ENCODE measurements around the gene B3GNT9.

B3GNT9 gene

DNA sequence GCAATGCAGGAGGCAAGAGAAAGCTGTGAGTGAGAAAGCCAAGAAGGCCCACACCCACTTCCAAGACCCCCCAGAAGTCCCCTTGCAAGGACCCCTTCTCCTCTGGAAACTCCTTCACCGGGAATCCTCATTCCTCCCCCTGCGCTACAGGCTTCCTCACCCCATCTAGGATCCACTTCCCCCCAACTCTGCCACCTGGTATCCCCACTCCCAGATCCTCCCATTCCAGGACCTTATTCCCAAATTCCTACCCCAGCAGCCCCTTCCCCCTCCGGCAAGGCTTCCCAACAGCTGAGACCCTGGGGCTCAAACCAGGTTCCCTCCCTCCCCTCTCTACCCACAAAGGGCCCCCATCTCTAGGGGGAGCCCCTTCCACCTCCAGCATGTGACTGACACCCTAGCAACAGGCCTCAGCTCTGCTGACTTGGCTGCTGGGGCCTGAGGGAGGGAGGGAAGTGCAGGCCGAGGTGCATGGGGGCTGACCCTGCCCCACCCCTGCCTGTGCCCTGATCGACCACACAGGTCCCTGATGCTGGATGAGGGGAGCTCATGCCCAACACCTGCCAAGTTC is 15.9 kb upstream of the B3GNT9 start:
- no peak for DNase-seq

DNA sequence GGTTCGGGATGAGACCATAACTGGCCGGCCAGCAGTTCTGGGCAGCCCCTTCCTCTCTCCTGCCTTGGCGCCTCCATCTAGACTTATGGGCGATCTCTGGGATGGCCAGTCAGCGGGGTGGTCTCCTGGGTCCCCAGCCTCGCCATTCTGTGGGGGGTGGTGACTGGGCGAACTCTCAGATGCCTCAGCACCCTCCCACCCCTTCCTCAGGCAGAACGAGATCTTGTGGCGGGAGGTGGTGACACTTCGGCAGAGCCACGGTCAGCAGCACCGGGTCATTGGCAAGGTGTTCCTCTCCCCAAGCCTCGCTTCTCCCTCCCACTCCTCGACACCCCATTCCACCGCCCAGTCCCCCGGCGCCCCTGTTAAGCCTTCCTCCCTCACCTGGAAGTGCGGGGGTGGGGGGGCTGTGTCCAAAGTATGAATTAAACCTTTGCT is 15.3 kb upstream of the B3GNT9 start:
- no peak for DNase-seq

DNA sequence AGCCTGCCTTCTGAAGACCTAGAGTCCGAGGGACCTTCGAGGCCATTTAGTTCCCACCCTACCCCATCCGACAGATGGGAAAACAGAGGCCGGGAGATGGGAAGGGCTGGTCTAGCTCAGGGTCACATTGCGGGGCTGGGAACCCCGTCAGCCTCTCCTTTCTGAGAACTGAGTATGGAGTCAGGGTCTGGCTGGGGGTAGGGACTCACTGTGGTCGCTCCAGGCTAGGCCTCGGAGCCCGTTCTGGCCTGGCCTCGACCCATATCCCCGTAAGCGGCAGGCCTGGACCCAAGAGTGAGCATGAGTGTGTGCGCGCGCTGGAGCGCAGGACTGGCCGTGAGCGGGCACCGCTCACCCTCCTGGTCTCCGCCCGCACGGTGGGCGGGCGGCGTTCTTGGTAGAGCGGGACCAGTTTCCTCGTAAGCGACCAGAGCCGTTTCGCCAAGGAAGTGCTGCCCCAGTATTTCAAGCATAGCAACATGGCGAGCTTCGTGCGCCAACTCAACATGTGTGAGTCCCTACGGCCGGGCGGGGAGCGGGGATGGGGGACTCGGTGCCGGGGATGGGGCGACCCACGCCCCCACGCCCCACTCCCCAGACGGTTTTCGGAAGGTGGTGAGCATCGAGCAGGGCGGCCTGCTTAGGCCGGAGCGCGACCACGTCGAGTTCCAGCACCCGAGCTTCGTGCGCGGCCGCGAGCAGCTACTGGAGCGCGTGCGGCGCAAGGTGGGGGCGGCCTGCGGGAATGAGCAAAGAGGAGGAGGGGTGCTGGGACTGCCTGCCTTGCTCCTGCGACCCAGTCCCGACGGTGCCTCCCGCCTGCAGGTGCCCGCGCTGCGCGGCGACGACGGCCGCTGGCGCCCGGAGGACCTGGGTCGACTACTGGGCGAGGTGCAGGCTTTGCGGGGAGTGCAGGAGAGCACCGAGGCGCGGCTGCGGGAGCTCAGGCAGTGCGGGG is 14.6 kb upstream of the B3GNT9 start:
- no peak for DNase-seq

DNA sequence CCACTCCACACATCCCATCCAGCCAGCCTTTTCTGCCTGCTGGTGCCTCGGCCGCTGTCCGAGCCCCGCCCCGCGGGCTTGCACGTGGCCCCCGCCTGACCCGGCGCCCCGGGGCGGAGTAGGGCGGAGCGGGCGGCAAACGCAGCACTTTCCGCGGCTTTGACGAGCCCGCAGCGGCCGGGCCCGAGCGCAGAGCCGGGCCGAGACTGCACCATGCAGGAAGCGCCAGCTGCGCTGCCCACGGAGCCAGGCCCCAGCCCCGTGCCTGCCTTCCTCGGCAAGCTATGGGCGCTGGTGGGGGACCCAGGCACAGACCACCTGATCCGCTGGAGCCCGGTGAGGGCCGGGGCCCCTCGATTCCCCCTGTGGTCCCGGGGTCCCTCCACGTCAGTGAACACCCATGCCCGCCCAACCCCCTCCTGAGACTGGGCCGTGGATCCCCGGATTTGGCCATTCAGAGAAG is 13.8 kb upstream of the B3GNT9 start, which contains the start of gene HSF4:
Gene HSF4, plus strand, starts transcription at position 147 of the 463 bp plus-strand sequence. Its CDS starts 67 bp downstream, at position 214.
- DNase-seq = no peak

DNA sequence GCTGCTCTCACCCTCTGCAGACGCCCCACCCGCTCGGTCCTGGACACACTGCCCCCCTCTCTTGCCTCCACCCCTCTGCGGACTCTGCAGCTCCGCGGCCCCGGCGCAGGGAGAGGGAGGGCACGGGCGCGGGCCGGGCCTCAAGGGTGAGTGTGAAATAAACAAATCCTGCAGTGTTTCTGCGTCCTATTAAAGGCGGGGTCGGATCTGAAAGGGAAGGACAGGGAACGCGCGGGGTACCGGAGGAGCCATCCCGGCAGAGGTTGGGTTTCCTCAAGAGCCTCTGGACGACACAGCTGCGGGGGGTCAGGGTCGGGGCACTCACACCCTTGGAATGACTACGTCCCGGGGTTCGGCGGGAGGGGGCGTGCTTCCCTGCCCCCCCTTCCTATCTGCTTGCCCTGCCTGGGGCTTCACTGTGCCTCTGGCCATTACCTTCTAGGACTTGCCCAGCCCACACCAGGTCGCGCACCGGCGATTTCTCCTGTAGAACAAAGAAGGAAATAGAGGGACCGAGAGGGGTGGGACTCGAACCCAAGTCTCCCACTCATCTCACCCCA is 13.3 kb upstream of the B3GNT9 start:
- no peak for DNase-seq

DNA sequence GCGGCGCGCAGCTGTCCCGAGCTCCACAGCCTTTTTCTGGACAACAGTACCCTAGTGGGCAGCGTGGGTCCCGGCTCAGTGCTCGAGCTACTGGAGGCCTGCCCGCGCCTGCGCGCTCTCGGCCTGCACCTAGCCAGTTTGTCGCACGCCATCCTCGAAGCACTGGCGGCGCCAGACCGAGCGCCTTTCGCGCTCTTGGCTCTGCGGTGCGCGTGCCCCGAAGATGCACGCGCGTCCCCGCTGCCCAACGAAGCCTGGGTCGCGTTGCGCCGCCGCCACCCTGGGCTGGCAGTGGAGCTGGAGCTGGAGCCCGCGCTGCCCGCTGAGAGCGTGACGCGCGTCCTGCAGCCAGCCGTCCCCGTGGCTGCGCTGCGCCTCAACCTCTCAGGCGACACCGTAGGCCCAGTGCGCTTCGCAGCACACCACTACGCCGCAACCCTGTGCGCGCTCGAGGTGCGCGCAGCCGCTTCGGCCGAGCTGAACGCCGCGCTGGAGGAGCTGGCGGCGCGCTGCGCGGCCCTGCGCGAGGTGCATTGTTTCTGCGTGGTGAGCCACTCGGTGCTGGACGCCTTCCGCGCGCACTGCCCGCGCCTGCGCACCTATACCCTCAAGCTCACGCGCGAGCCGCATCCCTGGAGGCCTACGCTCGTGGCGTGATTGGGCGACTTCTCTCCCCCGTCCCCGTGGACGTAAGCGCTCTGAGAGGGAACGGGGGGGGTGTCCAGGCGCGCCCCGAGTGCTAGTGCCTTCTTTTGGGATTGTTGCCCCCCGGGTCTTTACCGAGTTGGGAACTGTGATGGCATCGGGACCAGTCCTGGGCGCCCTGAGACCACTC is 12.6 kb upstream of the B3GNT9 start:
- no peak for DNase-seq

DNA sequence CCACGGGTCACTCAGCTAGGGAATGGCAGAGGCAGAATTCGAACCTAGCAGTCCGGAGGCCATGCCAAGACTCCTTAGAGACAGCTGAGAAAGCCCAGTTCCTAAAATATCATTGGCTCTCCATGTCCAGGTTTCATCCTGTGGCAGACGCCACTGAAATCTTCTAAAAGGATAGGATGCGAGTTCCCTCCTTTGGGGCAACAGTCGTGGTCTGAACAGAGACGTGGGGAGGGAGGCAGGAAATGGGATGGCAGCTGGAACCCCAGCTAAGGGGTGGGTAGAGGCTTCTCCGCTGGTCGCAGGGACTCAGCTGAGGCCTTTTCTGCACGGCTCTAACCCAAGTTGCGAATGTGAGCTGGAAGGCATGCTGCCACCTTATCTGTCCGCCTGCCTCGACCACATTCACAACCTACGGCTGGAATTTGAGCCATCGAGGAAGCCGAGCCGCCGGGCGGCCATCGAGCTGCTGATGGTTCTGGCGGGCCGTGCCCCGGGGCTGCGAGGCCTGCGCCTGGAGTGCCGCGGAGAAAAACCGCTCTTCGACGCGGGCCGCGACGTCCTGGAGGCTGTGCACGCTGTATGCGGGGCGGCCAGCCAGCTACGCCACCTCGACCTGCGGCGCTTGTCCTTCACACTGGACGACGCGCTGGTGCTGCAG is 11.8 kb upstream of the B3GNT9 start:
- no peak for DNase-seq

DNA sequence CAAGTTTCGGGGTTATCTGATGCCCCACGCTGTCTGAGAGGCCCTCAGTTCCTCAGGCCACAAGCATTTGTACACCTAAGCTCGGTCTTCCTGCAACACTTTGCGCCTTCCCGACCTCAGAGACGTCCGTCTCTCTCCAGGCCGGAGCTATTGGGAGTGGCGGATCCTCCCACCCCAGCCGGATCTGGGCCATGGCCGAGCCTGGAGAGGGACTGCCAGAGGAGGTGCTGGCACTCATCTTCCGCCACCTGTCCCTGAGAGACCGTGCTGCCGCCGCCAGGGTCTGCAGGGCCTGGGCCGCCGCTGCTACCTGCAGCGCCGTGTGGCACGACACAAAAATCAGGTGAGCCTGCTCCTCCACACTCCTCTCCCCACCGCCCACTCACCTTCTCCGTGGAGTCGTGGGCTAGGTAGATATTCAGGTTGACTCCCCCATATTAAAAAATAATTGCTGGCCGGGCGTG is 10.8 kb upstream of the B3GNT9 start:
- DNase-seq = no peak

DNA sequence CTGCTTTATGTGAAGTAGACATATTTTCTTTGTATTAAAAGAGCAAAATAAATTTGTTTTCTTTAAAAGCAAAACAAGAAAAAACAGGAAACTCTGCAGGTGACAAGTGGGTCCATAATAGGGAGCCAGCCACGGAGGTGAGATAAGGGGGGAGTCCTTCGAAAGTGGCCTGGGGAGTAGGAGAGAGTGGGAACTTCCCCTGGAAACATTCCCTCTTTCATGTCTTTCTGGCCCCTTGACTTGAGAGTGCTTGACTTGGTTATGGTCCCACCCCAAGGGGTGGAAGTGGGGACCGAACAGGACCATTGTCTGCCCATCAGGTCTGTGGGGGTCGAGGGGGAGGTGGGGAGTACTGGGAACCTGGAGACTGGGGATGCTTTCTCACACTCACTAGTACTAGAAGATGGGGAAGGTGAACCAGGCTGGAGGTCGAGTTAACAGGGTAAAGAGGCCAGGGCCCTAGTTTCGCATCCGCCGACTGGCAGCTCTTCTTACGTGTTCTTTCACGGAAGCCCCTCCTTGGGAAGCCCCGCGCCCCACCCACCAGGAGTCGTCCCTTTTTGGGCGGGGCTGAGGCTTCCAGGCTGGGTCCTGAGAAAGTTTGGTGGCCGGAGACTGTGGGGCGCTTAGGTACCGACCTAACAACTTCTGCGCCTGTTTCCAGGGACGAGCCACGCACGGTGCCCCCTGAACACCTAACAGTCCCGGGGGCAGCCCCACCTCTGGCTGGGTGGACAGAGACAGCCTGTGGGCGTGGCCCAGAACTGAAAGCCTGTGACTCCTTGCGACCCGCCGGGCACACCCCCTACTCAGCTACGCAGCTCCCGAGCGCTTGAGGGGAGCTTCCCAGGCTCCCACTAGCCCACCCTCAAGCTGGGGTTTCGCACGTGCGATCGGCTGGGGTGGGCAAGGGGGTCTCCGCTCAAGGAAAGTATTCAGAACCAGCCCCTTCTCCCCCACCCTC is 8.1 kb upstream of the B3GNT9 start:
- DNase-seq = no peak

DNA sequence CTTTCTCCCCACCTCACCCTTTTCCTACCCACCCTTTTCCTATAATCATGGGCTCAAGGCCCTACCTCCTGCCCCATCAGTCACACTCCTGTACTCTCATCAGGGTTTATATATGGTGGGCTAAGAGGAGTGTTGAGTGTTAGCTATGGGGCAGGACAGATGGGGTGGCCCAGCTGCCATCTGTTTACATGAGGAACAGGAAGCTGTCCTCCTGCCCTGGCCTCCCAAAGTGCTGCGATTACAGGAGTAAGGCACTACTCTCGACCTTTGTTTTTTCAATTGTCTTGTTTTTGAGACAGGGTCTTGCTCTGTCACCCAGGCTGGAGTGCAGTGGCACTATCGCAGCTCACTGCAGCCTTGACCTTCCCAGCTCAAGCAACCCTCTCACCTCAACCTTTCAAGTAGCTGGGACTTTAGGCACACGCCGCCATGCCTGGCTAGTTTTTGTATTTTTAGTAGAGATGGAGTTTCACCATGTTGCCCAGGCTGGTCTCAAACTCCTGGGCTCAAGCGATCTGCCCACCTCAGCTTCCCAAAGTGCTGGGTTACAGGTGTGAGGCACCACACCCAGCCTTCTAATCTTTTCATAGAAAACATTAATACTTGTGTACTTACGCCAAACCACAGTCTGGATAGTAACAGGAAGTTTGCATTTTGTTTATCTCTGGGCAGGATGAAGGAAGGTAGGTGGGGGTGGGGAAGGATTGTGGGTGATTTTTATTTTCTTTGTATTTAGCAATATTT is 7.3 kb upstream of the B3GNT9 start:
- no peak for DNase-seq

DNA sequence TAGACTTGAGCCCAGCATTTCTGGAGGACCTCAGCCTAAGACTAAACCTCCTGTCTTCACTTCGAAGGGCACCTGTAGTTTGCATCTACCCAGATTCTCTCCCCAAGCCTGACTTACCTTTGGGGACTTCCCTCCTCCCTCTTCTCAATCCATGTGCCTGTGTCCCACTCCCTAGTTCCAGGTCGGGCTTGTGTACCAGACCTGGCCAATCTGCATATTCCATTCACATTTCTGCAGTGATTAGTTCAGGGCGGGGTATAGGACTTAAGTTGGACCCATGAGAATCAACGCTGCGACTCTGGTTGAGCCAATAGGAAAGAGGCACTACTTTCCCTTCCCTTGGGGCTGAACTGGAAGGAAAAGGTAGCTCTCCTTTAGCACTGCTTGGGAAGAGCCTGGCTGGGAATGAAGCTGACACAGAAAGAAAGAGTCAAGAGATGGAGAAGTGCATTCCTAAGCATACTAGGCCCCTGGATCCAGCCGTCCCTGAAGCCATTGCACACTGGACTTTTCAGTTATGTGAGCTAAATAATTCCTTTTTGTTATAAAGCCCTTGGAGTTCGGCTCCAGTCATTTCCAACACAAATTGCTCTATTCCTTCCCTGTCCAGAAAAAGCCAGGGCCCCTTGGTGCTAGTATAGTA is 6.4 kb upstream of the B3GNT9 start:
- DNase-seq = no peak

DNA sequence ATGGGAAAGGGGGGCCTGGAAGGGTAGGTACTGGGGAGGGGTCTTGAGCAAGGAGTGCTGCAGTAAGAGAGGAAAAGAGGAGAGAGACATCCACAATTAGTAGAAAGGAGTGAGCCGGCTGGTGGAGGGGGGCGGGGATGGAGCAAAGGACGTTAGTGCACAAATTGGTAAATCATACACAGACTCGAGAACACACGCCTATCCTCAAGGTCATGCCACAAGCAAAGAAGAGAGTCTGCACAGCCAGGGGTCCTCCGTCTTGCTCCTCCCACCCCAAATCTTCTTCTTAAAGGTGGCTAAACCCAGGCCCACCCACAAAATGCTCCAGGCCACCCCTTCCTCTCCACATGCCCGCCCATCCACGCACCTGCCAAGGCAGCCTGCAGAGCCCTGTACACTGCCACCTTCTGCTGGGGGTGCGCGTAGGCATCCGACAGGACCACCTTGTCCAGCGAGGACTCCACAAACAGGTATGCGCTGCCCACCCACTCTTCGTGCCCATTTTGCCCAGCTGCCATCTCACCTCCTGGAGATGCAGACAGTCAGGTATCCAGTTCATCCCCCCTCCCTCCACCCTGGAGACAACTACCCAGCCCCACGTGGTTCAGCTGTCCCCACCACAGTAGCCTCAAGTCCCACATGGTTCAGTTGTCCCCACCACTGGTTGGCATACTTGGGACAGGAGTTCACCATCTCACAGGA is 5.5 kb upstream of the B3GNT9 start:
- DNase-seq = no peak

DNA sequence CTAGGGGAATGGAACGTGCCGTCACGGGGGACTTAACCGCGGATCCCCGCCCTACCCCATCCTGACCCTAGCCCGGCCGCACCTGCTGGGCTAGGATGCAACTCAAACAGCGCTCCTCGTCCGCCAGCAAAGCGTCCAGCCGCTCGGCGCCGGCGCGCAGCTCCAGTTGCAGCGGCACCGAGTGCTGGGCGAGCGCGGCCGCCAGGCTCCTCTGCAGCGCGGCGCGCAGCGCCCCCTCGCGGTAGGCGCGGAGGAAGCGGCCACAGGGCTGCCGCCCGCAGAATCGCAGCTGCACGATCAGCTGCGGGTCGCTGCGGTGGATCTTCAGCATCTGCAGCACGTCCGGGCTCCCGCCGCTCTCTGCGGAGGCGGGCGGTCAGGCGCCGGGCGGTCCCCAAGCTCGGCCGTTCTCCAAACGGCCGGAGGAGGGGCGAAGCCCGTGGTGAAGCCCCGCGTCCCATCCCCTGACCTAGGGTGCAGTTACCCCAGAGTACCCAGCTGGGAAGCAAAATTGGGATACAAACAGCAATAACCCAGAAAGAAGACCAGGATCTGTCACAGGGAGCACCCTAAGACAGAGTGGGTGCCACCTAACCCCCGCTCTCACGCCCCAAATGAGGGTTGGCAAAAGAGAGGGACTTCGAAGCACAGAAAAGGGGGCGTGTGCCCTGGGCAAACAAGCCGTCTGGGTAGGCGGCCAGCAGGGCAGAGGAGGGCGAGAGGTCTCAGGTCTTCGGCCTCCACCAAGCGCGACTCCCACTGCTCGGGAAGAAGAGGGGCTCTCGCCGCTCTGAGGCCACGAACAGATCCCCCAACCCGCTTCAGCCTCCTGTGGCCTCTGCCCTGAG is 4.7 kb upstream of the B3GNT9 start:
- peak; percentile 57 for DNase-seq

DNA sequence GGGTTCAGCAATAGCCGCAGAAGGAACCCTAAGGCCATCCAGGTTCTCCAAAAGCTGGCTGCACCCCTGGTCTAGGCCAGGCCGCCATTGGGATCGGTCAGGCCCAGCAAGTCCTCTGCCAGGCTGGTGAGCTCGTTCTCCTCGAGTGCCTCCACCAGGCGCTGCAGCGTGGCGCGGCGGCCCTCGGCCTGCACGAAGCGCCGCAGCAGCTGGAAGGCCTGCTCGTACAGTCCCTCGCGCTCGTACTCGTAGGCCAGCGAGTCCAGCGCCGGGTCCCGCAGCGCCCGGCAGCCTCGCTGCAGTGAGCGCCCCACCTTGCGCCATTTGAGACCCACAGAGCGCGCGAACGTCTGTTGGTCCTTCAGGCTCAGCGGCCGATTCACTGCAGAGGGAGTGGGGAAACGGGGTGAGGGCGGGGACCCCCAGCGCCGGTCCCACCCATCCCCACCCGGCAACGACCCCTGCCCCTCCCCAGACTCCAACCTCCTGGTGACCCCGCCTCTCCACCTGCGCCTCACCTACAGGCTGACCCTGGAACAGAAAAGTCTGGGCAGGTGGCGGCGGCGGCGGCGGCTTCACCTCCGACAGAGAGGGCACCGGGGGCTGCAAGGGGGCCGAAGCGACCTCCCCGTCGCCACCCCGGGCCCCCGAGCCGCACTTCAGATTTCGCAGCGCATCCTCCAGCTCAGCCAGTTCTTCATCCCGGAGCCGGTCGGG is 3.9 kb upstream of the B3GNT9 start:
- DNase-seq = no peak

DNA sequence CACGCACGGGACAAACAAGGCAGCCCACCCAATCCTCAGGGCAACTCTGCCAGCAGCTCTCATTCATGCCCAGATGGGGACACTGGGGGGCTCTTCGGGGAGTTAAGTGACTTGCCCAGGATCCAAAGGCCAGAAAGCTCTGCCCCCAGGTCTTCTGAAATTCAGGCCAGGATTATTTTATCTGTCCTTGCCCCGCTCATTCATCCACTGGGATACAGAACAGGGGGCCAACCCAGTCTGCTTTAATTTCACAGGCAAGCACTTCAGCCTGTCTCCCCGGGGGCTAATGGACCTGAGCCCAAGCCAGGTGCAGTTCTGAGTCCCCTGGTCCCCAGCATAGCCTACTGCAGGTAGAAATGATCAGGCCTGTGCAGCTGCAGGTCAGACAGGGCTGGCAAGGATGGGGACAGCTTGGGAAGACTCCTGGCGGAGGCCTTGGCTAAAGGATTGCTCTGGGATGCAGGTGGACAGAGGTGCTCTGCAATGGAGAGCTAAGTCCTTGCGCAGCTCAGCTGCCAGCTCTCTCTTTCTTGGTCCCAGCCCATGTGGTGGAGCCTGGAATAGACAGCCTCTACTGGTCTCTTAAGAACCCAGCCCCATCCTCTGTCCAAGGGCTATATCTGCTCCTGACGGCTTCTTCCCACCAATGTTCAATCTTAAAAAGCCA is 766 bp upstream of the B3GNT9 start:
- no peak for DNase-seq

DNA sequence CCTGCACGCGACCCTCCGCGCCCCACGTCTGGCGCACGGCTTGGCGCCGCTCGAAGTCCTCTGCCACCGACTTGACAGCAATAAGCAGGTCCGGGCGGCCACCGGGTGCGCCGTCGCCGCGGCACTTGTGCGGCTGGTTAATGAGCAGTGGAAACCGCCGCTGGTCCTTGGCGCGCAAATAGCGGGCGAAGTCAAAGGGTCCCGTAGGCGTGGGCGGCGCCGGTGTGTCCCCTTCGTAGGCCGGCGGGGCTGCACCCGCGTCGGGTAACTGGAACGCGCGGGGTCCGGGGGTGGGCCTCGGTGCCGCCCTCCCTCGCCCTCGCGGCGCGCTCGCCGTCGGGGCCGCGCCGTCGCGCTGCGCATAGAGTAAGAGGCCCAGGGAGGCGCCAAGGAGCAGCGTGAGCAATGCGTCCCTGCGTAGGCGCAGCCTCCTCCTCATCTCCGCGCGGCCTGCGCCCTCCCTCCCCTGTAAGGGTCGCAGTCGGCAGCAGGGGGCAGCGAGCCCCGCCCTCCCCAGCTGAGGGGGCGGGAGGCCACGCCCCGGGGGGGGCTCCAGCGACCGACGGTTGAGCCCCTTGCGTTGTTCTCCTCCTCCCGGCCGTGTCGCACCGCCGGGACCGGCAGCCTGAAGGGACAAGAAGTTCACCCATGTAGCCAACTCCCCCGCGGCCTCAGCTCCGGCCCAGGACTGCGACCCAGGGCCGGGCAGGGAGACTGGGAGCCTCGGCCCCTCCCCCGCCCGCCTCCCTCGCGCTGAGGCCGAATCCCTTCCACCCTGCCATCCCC is 558 bp downstream of the B3GNT9 start:
- DNase-seq = peak; percentile 73
